ENCODE results near the gene INHBA. TPM values are rescaled to one million over a fixed set of nuclear protein-coding genes. Genes with fewer than 3 reads are reported as not detected.

INHBA gene
- total RNA-seq, 1 experiment from 2014 or later, result 1.0 TPM

DNA sequence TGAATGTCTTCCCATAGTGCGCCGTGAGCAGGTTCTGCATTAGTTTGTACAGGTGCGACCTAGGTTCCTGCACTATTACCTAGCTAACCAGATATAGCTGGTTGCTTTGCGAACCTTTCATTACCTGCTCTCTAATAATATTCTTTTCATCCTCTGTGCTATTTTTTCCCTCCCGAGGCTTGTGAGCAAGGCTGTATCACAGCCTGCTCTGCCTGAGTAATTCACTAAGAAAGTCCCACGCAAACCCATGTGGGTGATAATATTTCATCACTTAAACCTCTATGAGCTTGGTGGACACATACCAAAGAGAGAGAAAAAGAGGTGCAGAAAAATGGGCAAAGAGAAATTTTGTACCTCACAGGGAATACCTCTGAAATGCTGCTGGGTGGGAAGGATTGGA lies 8.4 kb downstream of the INHBA start:
- CTCF ChIA-PET, result interaction anchor here (1.2 to 3.0 kb wide), 3 partner anchors 11 to 579 kb away, joined by 3 to 16 read pairs (median 6); no protein-coding TSS in a partner anchor
- peaks cover 13% of the 10 kb centered on the region for H3K27me3 Mint-ChIP-seq (ENCODE audit: low read depth)
- ATAC-seq (no peak), DNase-seq (ENCODE audit: low spot score) (no peak)
- no peak overlapping the region for H3K27ac Mint-ChIP-seq
- POLR2A ChIA-PET, result no interaction called here
- no peaks in the 10 kb centered on the region for H3K36me3 Mint-ChIP-seq
- H3K4me3 Mint-ChIP-seq, result no peak overlapping the region
- H3K9me3 Mint-ChIP-seq, result no peaks in the 10 kb centered on the region
- TF ChIP-seq, protein P1, sequence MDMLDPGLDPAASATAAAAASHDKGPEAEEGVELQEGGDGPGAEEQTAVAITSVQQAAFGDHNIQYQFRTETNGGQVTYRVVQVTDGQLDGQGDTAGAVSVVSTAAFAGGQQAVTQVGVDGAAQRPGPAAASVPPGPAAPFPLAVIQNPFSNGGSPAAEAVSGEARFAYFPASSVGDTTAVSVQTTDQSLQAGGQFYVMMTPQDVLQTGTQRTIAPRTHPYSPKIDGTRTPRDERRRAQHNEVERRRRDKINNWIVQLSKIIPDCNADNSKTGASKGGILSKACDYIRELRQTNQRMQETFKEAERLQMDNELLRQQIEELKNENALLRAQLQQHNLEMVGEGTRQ (CRISPR knock-in tag; IDR thresholded peaks at IDR 0.05), result no peak
- no peak for TF ChIP-seq SOX15 (CRISPR knock-in tag; IDR thresholded peaks at IDR 0.05)
- TF ChIP-seq, protein P2, sequence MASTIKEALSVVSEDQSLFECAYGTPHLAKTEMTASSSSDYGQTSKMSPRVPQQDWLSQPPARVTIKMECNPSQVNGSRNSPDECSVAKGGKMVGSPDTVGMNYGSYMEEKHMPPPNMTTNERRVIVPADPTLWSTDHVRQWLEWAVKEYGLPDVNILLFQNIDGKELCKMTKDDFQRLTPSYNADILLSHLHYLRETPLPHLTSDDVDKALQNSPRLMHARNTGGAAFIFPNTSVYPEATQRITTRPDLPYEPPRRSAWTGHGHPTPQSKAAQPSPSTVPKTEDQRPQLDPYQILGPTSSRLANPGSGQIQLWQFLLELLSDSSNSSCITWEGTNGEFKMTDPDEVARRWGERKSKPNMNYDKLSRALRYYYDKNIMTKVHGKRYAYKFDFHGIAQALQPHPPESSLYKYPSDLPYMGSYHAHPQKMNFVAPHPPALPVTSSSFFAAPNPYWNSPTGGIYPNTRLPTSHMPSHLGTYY (CRISPR knock-in tag; IDR thresholded peaks at IDR 0.05), result no peak
- TF ChIP-seq, protein P3, sequence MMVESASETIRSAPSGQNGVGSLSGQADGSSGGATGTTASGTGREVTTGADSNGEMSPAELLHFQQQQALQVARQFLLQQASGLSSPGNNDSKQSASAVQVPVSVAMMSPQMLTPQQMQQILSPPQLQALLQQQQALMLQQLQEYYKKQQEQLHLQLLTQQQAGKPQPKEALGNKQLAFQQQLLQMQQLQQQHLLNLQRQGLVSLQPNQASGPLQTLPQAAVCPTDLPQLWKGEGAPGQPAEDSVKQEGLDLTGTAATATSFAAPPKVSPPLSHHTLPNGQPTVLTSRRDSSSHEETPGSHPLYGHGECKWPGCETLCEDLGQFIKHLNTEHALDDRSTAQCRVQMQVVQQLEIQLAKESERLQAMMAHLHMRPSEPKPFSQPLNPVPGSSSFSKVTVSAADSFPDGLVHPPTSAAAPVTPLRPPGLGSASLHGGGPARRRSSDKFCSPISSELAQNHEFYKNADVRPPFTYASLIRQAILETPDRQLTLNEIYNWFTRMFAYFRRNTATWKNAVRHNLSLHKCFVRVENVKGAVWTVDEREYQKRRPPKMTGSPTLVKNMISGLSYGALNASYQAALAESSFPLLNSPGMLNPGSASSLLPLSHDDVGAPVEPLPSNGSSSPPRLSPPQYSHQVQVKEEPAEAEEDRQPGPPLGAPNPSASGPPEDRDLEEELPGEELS (CRISPR knock-in tag; IDR thresholded peaks at IDR 0.05), result no peak
- TF ChIP-seq CREB1 (CRISPR knock-in tag; IDR thresholded peaks at IDR 0.05), result no peak
- no peak for TF ChIP-seq FOXK1 (CRISPR knock-in tag; IDR thresholded peaks at IDR 0.05)
- no peak for TF ChIP-seq TEAD1 (CRISPR knock-in tag; IDR thresholded peaks at IDR 0.05)
- no peak for TF ChIP-seq ELF4 (CRISPR knock-in tag; IDR thresholded peaks at IDR 0.05; ENCODE audit: low read depth)
- H3K4me1 Mint-ChIP-seq, result peaks cover 64% of the 10 kb centered on the region

DNA sequence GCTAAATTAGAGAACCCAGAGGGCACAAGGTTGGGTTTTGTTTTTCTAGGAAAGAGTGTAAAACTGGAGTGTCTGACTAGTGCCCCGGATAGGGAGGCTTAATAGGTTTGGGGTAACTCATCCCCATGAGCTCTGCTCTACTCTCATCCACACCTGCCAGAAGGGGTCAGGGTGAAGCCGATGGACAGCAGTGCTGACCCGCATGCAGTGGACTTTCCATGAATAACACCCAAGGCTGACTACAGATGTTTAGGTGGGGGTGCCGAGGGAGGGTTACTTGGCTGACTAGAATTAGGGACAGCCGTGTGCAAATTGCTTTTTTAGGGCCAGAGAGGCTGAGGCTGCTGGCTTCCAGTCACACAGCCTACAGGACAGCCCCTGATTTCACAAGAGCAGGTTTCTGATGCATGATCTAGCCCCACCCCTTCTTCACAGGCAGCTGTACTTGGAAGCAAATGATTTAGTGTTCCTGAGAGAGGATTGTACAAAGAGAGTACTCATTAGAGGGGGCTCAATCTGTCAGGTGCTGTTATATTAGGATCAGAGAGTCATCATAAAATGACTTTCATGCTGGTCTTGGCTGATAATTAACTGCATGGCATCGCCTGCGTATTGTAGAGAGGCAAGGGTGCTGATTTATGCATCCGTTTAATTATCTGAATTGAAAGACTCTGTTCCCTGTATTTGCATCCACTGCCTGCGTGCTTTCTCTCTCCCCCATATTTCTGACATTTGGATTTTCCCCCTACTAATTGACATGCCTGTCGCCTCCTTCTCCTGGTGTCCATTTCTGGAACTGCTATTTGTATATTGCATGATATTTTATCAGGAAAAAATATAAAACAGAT lies 9.5 kb downstream of the INHBA start:
- H3K9me3 Mint-ChIP-seq, result no peaks in the 10 kb centered on the region
- H3K4me3 Mint-ChIP-seq, result no peak overlapping the region
- ATAC-seq, result peak; percentile 26
- no peaks in the 10 kb centered on the region for H3K36me3 Mint-ChIP-seq
- H3K27me3 Mint-ChIP-seq (ENCODE audit: low read depth), result peaks cover 8% of the 10 kb centered on the region
- H3K4me1 Mint-ChIP-seq, result peaks cover 57% of the 10 kb centered on the region
- CTCF ChIA-PET, result interaction anchor here (0.6 to 1.4 kb wide), 7 partner anchors 12 to 690 kb away, joined by 3 to 8 read pairs (median 3); no protein-coding TSS in a partner anchor
- no peak overlapping the region for H3K27ac Mint-ChIP-seq
- TF ChIP-seq ZNF671 (CRISPR knock-in tag; IDR thresholded peaks at IDR 0.05) (no peak), ZNF416 (CRISPR knock-in tag; IDR thresholded peaks at IDR 0.05) (no peak)
- TF ChIP-seq, protein P4, sequence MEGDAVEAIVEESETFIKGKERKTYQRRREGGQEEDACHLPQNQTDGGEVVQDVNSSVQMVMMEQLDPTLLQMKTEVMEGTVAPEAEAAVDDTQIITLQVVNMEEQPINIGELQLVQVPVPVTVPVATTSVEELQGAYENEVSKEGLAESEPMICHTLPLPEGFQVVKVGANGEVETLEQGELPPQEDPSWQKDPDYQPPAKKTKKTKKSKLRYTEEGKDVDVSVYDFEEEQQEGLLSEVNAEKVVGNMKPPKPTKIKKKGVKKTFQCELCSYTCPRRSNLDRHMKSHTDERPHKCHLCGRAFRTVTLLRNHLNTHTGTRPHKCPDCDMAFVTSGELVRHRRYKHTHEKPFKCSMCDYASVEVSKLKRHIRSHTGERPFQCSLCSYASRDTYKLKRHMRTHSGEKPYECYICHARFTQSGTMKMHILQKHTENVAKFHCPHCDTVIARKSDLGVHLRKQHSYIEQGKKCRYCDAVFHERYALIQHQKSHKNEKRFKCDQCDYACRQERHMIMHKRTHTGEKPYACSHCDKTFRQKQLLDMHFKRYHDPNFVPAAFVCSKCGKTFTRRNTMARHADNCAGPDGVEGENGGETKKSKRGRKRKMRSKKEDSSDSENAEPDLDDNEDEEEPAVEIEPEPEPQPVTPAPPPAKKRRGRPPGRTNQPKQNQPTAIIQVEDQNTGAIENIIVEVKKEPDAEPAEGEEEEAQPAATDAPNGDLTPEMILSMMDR (IDR thresholded peaks at IDR 0.05), result peak; percentile 28
- no peak for DNase-seq (ENCODE audit: low spot score)
- POLR2A ChIA-PET, result no interaction called here

DNA sequence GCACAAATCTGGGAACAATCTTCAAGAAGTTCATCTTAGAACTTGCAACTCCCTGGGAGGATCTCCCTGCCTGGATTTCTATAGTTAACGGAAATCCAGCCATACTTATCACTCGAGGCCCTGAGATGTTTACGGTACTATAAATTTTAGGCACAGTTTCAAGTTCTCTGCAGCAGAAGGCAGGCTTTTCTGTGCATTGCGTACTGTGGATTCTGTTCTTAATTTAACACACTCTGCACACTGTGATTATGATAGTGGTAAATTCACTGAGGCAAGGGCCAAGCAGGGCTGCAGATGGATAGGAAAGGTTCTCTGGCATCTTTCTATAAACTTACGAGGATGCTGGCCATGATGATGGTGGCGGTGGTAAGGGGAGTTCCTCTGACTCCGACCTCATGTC lies 10.6 kb downstream of the INHBA start:
- TF ChIP-seq NR3C1 (CRISPR knock-in tag; conservative IDR thresholded peaks at IDR 0.05; ENCODE audit: low read depth) (no peak), ZNF232 (CRISPR knock-in tag; IDR thresholded peaks at IDR 0.05) (no peak), JAZF1 (CRISPR knock-in tag; IDR thresholded peaks at IDR 0.05) (no peak), MXD4 (CRISPR knock-in tag; IDR thresholded peaks at IDR 0.05; ENCODE audit: borderline replicate concordance) (no peak)
- TF ChIP-seq, protein P2 (CRISPR knock-in tag; IDR thresholded peaks at IDR 0.05), result no peak
- TF ChIP-seq, protein P5, sequence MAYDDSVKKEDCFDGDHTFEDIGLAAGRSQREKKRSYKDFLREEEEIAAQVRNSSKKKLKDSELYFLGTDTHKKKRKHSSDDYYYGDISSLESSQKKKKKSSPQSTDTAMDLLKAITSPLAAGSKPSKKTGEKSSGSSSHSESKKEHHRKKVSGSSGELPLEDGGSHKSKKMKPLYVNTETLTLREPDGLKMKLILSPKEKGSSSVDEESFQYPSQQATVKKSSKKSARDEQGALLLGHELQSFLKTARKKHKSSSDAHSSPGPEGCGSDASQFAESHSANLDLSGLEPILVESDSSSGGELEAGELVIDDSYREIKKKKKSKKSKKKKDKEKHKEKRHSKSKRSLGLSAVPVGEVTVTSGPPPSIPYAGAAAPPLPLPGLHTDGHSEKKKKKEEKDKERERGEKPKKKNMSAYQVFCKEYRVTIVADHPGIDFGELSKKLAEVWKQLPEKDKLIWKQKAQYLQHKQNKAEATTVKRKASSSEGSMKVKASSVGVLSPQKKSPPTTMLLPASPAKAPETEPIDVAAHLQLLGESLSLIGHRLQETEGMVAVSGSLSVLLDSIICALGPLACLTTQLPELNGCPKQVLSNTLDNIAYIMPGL (CRISPR knock-in tag; IDR thresholded peaks at IDR 0.05), result no peak
- peaks cover 2% of the 10 kb centered on the region; the same call in 1 of the 2 replicates for H3K27me3 Mint-ChIP-seq (ENCODE audit: low read depth)
- ChIA-PET POLR2A (no interaction called here), CTCF (interaction anchor here (0.6 to 1.4 kb wide), 3 partner anchors 13 to 64 kb away, joined by 3 to 8 read pairs (median 3); no protein-coding TSS in a partner anchor)
- no peak for DNase-seq (ENCODE audit: low spot score)
- no peak for ATAC-seq
- no peaks in the 10 kb centered on the region for H3K9me3 Mint-ChIP-seq
- H3K4me3 Mint-ChIP-seq, result no peak overlapping the region
- peaks cover 58% of the 10 kb centered on the region for H3K4me1 Mint-ChIP-seq
- no peaks in the 10 kb centered on the region for H3K36me3 Mint-ChIP-seq
- H3K27ac Mint-ChIP-seq, result no peak overlapping the region

All from WTC11 (cell line).